Esophagus muscularis mucosa (tissue), 3 donors: ENCODE measurements around the gene ZFX.

Experiments
- CTCF ChIP-seq, 3 experiments: fragments of 200-600 bp in 2 of 3; fragments of 450-650 bp in 1 of 3; sonication (generic) in 2 of 3; IDR thresholded peaks; one replicate each; pipeline ENCODE4 v1.5.1; 2017 to 2019; ENCODE audit warnings: antibody characterized with exemption in 3 of 3, mild to moderate bottlenecking in 2 of 3, moderate library complexity in 1 of 3
- EP300 ChIP-seq: sonication (generic); formaldehyde crosslinking; IDR thresholded peaks from one replicate; pipeline ENCODE4 v1.6.1; 2017; ENCODE audit warnings: antibody characterized with exemption

- TF ChIP-seq EP300: no peak
- TF ChIP-seq CTCF (IDR thresholded peaks at IDR 0.05): no peak
These were observed 36.3 kb upstream of the ZFX start for GRCh38 chrX:24113181-24113580.
